ENCODE data around the gene USP6.

DNA sequence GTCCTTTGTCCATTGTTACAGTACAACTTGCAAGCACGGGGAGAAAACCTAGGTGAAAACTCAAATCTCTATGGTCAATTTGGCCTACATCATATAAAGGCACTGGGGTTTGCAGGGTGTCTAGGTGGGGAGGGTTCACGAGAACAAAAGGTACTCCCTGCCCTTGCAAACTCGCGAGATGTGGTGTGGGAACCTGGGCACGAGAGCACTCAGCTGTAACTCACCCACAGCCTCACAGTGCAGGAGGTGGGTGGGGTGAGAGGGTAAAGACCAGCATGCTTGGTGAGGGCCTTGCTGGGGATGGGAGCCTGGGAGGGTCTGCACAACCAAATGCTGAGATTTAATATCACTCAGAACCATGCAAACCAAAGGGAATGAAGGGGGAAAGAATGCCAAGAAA is 94.3 kb downstream of the USP6 start:
- TF ChIP-seq POLR2A (IDR thresholded peaks at IDR 0.05; ENCODE audit: low read depth, low read length), result no peak
- TF ChIP-seq POLR2AphosphoS5 (IDR thresholded peaks at IDR 0.05; ENCODE audit: low read depth, low read length), result no peak
- no peak for TF ChIP-seq PAX5 (IDR thresholded peaks at IDR 0.05; ENCODE audit: insufficient read depth, low read length, severe bottlenecking)
- no peak for TF ChIP-seq POU2F2 (IDR thresholded peaks at IDR 0.05; ENCODE audit: low read depth, low read length)
